ENCODE measurements around the gene ANTXRL. TPM values are rescaled to one million over a fixed set of nuclear protein-coding genes. Genes with fewer than 3 reads are reported as not detected.

ANTXRL gene
- total RNA-seq, 1 donor from 2014 or later = not detected

GRCh38 chr10:46284286-46285229, 2.2 kb upstream of the ANTXRL start:
- peaks cover 16% of the 10 kb centered on the region for H3K4me1 Mint-ChIP-seq
- TF ChIP-seq CTCF (IDR thresholded peaks at IDR 0.05; ENCODE audit: unreplicated experiment) = no peak
- peak overlapping the region; percentile 74 for H3K4me3 Mint-ChIP-seq
- peak; percentile 54 to 80 for DNase-seq (ENCODE audit: low spot score in 2 of 2, unreplicated experiment in 2 of 2)
- peaks cover 34% of the 10 kb centered on the region for H3K27me3 Mint-ChIP-seq (ENCODE audit: low read depth)
- H3K36me3 Mint-ChIP-seq = no peaks in the 10 kb centered on the region
- no peak overlapping the region for H3K27ac Mint-ChIP-seq
- H3K9me3 Mint-ChIP-seq = no peaks in the 10 kb centered on the region

GRCh38 chr10:46285300-46285699, 1.5 kb upstream of the ANTXRL start:
- Mint-ChIP-seq H3K4me1 (peaks cover 16% of the 10 kb centered on the region), H3K9me3 (no peaks in the 10 kb centered on the region), H3K27me3 (ENCODE audit: low read depth) (peaks cover 34% of the 10 kb centered on the region), H3K36me3 (no peaks in the 10 kb centered on the region), H3K27ac (no peak overlapping the region), H3K4me3 (peak overlapping the region; percentile 67)
- no peak for DNase-seq (ENCODE audit: low spot score in 2 of 2, unreplicated experiment in 2 of 2)
- no peak for TF ChIP-seq CTCF (IDR thresholded peaks at IDR 0.05; ENCODE audit: unreplicated experiment)

GRCh38 chr10:46285966-46286620, 704 bp upstream of the ANTXRL start:
- H3K27ac Mint-ChIP-seq = no peak overlapping the region
- no peak for TF ChIP-seq CTCF (IDR thresholded peaks at IDR 0.05; ENCODE audit: unreplicated experiment)
- H3K27me3 Mint-ChIP-seq (ENCODE audit: low read depth) = peaks cover 29% of the 10 kb centered on the region
- DNase-seq (ENCODE audit: low spot score in 2 of 2, unreplicated experiment in 2 of 2) = no peak
- no peaks in the 10 kb centered on the region for H3K36me3 Mint-ChIP-seq
- no peaks in the 10 kb centered on the region for H3K9me3 Mint-ChIP-seq
- H3K4me3 Mint-ChIP-seq = no peak overlapping the region
- peaks cover 16% of the 10 kb centered on the region for H3K4me1 Mint-ChIP-seq

GRCh38 chr10:46287846-46288477, 1.2 kb downstream of the ANTXRL start:
- no peak overlapping the region for H3K4me3 Mint-ChIP-seq
- H3K27me3 Mint-ChIP-seq (ENCODE audit: low read depth) = peaks cover 19% of the 10 kb centered on the region
- peaks cover 10% of the 10 kb centered on the region for H3K4me1 Mint-ChIP-seq
- no peak for DNase-seq (ENCODE audit: low spot score in 2 of 2, unreplicated experiment in 2 of 2)
- no peaks in the 10 kb centered on the region for H3K36me3 Mint-ChIP-seq
- H3K27ac Mint-ChIP-seq = no peak overlapping the region
- TF ChIP-seq CTCF (IDR thresholded peaks at IDR 0.05; ENCODE audit: unreplicated experiment) = no peak
- no peaks in the 10 kb centered on the region for H3K9me3 Mint-ChIP-seq

- Mint-ChIP-seq H3K4me3 (no peak overlapping the region), H3K4me1 (peaks cover 8% of the 10 kb centered on the region), H3K36me3 (no peaks in the 10 kb centered on the region), H3K9me3 (no peaks in the 10 kb centered on the region), H3K27me3 (ENCODE audit: low read depth) (peaks cover 11% of the 10 kb centered on the region), H3K27ac (no peak overlapping the region)
- TF ChIP-seq CTCF (IDR thresholded peaks at IDR 0.05; ENCODE audit: unreplicated experiment) = no peak
- DNase-seq (ENCODE audit: low spot score in 2 of 2, unreplicated experiment in 2 of 2) = no peak
Observed at GRCh38 chr10:46288601-46289206, 1.9 kb downstream of the ANTXRL start.

Data from mesothelial cell of epicardium (in vitro differentiated cells).